ENCODE measurements around the gene KRT36. TPM values are rescaled to one million over a fixed set of nuclear protein-coding genes. Genes with fewer than 3 reads are reported as not detected.

KRT36 gene
- polyA plus RNA-seq, 3 donors from 2014 or later, result not detected

DNA sequence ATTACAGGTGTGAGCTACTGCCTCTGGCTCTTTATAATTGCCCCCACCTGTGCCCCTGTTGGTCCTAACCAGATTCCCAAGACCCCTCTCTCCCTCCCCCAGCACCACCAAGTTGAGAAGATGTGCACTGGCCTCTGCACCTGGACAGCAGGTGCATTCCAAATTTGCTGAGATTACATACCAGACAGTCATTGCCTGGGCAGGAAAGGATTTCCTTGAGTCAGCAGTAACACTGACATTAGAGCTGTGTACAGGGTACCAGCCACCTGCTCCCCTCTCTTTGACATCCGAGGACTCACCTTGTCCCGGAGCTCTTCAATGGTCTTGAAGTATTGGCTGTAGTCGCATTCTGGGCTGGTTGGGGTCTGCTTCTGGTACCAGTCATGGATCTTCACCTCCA lies 28.3 kb upstream of the KRT36 start:
- no peaks in the 10 kb centered on the region for H3K9me3 Mint-ChIP-seq
- no peak overlapping the region for H3K27ac Mint-ChIP-seq
- peaks cover 0 to 6% (median 0%) of the 10 kb centered on the region in 3 donors for H3K27me3 Mint-ChIP-seq (ENCODE audit: low read depth in 3 of 3)
- no peaks in the 10 kb centered on the region for H3K36me3 Mint-ChIP-seq
- no peak overlapping the region for H3K4me3 Mint-ChIP-seq
- no peak for DNase-seq
- H3K4me1 Mint-ChIP-seq, result no peaks in the 10 kb centered on the region

GRCh38 chr17:41516830-41517283 lies 27.1 kb upstream of the KRT36 start:
- H3K36me3 Mint-ChIP-seq, result no peaks in the 10 kb centered on the region

GRCh38 chr17:41516147-41516829 lies 26.6 kb upstream of the KRT36 start:
- Mint-ChIP-seq H3K4me1 (no peaks in the 10 kb centered on the region), H3K9me3 (no peaks in the 10 kb centered on the region), H3K4me3 (no peak overlapping the region), H3K27me3 (ENCODE audit: low read depth in 3 of 3) (peaks cover 2 to 8% (median 4%) of the 10 kb centered on the region in 3 donors), H3K27ac (no peak overlapping the region), H3K36me3 (no peaks in the 10 kb centered on the region)
- no peak for DNase-seq

More at GRCh38 chr17:41516830-41517283, 27.1 kb upstream of the KRT36 start:
- Mint-ChIP-seq H3K27me3 (ENCODE audit: low read depth in 3 of 3) (peaks cover 2 to 9% (median 4%) of the 10 kb centered on the region in 3 donors), H3K9me3 (no peaks in the 10 kb centered on the region), H3K27ac (no peak overlapping the region), H3K4me1 (no peaks in the 10 kb centered on the region), H3K4me3 (no peak overlapping the region)
- DNase-seq, result no peak

DNA sequence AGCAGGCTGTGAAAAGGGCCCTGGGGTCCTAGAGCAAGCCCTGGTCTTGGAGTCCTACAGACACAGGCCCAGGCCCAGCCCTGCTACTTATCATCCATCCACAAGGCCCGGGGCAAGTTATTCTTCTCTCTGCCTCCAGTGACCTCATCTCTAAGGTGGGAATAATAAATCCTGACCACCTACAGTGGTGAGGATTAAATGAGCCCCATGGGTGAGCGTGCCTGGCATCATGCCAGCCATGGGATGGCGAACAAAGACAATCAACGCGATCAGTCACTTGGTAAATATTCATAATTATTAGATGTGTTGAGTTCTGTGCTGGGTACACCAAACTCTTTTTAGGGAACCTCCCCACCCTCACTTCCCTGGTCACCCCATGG lies 23.4 kb upstream of the KRT36 start:
- H3K4me1 Mint-ChIP-seq, result no peaks in the 10 kb centered on the region
- no peak overlapping the region for H3K4me3 Mint-ChIP-seq
- no peak for DNase-seq
- H3K27me3 Mint-ChIP-seq (ENCODE audit: low read depth in 3 of 3), result peaks cover 2 to 7% (median 6%) of the 10 kb centered on the region in 3 donors
- no peaks in the 10 kb centered on the region for H3K36me3 Mint-ChIP-seq
- no peaks in the 10 kb centered on the region for H3K9me3 Mint-ChIP-seq
- no peak overlapping the region for H3K27ac Mint-ChIP-seq

- H3K4me3 Mint-ChIP-seq, result no peak overlapping the region
- no peak overlapping the region for H3K27ac Mint-ChIP-seq
- H3K4me1 Mint-ChIP-seq, result no peaks in the 10 kb centered on the region
- no peaks in the 10 kb centered on the region for H3K36me3 Mint-ChIP-seq
- no peak for DNase-seq
- H3K27me3 Mint-ChIP-seq (ENCODE audit: low read depth in 3 of 3), result peaks cover 2 to 7% (median 6%) of the 10 kb centered on the region in 3 donors
- no peaks in the 10 kb centered on the region for H3K9me3 Mint-ChIP-seq
Measured at GRCh38 chr17:41512546-41513167, 22.9 kb upstream of the KRT36 start.

GRCh38 chr17:41511716-41512115 lies 22.0 kb upstream of the KRT36 start:
- Mint-ChIP-seq H3K36me3 (no peaks in the 10 kb centered on the region), H3K4me3 (no peak overlapping the region), H3K27me3 (ENCODE audit: low read depth in 3 of 3) (peaks cover 2 to 7% (median 6%) of the 10 kb centered on the region in 3 donors), H3K4me1 (no peaks in the 10 kb centered on the region), H3K27ac (no peak overlapping the region), H3K9me3 (no peaks in the 10 kb centered on the region)
- DNase-seq, result no peak

DNA sequence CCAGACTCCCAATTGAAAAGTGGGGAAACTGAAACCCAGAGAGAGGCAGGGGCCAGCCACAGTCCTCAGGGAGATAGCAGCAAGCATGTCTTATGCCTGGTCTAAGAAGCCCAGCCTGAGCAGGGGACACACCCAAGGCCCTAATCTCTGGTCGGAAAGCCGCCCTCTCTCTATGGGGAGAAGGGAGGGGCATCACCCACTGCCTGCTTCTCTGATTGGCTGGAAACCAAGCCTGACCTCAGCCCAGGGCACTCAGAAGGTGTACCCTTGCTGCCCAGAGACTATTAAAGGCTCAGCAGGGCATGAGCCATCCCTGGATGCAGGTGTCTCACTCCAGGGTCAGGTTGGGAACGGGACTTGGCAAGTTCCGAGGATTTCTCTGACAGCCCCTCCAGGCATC lies 21.4 kb upstream of the KRT36 start:
- Mint-ChIP-seq H3K27ac (no peak overlapping the region), H3K4me1 (no peaks in the 10 kb centered on the region), H3K36me3 (no peaks in the 10 kb centered on the region), H3K9me3 (no peaks in the 10 kb centered on the region), H3K27me3 (ENCODE audit: low read depth in 3 of 3) (peaks cover 2 to 7% (median 6%) of the 10 kb centered on the region in 3 donors), H3K4me3 (no peak overlapping the region)
- DNase-seq, result no peak

DNA sequence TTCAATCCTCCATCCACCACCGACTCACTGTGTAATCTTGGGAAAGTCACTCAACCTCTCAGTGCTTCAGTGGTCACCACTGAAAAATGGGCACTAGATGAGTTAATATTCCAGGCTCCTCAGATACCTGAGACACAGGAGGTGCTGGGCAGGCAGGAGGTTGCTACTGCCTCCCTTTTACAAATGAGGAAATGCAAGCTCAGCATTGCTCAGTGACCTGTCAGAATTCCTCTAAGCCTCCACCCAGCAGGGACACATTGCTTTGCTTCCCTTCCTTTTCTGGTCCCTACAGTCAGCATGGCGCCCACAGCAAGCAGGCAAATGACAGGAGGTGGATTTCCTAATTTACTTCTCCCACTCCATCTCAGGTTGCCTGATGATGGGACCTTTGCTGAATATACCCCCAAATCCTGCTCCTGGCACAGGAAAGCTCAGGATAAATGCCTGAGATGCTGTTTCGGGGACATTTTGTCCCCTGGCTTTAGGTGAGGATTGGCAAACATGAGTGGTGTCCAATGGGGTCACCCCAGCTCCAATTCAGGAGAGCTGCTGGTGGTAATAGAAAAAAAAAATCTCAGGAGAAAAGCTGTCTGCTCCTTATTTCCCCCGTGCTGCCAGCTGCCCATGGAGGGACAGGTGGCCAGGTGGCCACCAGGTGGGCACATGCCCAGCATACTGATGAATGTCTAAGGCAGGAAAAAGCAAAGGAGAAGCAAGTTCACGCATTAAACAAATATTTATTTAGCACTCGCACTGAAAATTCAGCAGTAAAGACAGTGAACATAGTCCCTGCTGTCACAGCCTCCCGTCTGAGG lies 20.7 kb upstream of the KRT36 start:
- H3K9me3 Mint-ChIP-seq, result no peaks in the 10 kb centered on the region
- H3K36me3 Mint-ChIP-seq, result no peaks in the 10 kb centered on the region
- H3K4me3 Mint-ChIP-seq, result no peak overlapping the region
- no peak overlapping the region for H3K27ac Mint-ChIP-seq
- H3K27me3 Mint-ChIP-seq (ENCODE audit: low read depth in 3 of 3), result peaks cover 2 to 10% (median 6%) of the 10 kb centered on the region in 3 donors
- DNase-seq, result no peak
- no peaks in the 10 kb centered on the region for H3K4me1 Mint-ChIP-seq

DNA sequence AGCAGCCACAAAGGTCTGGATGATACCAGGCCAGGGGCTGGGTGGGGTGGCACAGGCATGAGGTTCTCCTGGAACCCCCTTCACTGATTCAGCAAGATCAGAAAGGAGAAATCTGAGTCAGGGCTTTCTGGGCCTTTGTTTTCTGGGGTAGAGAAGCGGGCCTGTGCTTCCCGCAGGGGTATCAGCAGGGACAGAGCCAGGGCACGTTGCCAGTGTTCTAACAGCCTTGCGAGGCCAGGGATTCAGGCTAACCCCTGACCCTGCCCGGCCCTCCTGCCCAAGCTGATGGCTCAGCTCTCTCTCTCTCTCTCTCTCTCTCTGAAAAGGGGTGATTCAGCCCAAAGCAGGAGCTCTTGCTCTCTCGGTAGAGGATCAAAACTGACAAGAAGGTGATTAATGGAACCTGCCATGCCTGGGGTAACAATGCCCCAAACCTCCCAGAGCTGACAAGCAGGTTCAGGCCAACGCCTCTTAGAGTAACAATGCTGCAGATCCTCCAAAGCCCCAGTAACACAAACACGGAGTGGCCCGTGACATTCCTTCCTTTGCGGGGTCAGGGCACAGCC lies 17.7 kb upstream of the KRT36 start:
- H3K27me3 Mint-ChIP-seq (ENCODE audit: low read depth in 3 of 3), result peaks cover 0 to 6% (median 4%) of the 10 kb centered on the region in 3 donors
- DNase-seq, result no peak
- no peaks in the 10 kb centered on the region for H3K9me3 Mint-ChIP-seq
- H3K4me1 Mint-ChIP-seq, result no peaks in the 10 kb centered on the region
- H3K4me3 Mint-ChIP-seq, result no peak overlapping the region
- H3K36me3 Mint-ChIP-seq, result no peaks in the 10 kb centered on the region
- H3K27ac Mint-ChIP-seq, result no peak overlapping the region

DNA sequence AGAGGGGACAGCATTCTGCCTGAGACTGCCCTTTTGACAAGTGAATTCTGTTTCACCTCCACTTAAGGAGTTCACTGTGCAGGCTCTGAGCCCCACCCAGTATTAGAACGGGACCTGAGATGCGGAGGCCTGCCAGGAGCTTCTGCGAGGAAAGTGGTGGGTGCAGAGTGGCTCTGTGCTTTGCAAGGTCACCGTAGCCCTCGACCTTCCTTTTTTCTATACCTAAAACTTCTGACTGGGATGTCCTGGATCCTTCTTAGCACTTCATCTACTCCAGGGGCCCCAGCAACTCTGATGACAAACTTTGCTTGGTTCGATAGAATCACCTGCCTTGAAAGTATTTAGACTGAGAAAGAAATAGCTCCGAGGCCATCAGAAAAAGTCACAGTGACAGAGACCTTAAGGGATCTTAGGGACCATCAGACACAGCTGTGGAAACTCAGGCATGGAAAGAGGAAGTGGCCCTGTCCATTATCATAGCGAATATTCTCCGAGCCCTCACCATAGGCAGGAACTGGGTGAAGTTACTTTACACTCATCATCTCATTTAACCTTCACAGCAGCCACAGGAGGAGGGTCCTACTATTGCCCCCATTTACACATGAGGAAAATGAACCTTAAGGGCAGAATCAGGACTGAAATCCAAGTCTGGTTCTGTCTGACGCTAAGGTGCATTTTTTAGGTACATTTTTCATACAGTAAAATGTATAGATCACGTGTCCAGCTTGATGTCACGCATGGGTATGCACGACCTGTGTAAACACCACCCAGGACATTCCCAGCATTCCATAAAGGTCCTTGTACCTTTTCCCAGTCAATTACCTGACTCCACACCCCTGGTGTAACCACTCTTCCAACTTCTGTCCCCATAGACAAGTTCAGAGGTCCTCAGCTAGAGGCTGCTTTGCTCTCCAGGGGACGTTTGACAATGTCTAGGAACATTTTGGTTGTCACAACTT lies 16.4 kb upstream of the KRT36 start:
- Mint-ChIP-seq H3K27ac (no peak overlapping the region), H3K4me1 (no peaks in the 10 kb centered on the region)

GRCh38 chr17:41505007-41505808 lies 15.5 kb upstream of the KRT36 start, which contains the start of gene KRT13:
Gene KRT13 (minus strand): TSS chr17:41505612. CDS start chr17:41505550, 62 bp downstream.
- Mint-ChIP-seq H3K27ac (no peak within 1 kb of the TSS), H3K4me3 (no peak within 1 kb of the TSS), H3K36me3 (no peaks in the 10 kb centered on the region), H3K9me3 (no peaks in the 10 kb centered on the region), H3K4me1 (no peaks in the 10 kb centered on the region), H3K27me3 (ENCODE audit: low read depth in 3 of 3) (peaks cover 0 to 5% (median 4%) of the 10 kb centered on the region in 3 donors)
- no peak for DNase-seq

More for the DNA sequence above, 16.4 kb upstream of the KRT36 start:
- H3K36me3 Mint-ChIP-seq, result no peaks in the 10 kb centered on the region
- H3K27me3 Mint-ChIP-seq (ENCODE audit: low read depth in 3 of 3), result peaks cover 0 to 6% (median 3%) of the 10 kb centered on the region in 3 donors
- H3K9me3 Mint-ChIP-seq, result no peaks in the 10 kb centered on the region
- no peak for DNase-seq
- H3K4me3 Mint-ChIP-seq, result no peak overlapping the region

DNA sequence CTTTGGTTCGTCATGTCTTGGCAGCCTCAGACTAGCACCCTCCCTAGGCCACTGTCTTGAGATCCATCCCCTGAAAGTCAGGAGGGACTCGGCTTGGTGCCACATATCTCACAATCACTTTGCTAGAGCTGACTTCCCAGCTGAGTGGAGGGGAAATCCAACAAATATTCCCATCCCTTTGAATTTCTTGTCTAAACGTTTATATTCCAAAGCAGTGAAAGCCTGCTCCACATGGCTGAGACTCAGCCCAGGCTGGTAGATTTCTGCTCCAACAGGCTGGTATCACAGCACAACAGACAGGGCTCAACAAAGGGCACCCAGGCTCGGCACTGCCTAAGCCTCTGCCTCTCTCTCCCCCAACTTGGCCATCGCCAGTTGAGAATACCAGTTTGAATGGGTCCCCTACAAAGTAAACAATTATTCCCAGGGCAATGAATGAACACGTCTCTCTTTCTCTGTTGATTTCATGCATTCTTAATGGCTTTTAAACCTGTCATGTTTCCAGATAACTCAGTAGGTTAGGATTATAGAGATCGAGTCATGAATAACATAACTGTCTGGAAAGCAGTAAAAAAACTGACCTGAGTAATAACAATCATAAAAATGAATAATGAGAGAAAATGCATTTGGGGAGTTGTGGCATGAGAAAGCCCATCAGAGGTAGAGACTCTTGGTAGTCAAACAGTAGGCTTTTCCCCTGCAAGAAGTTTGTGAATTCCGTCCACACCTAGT lies 14.7 kb upstream of the KRT36 start:
- Mint-ChIP-seq H3K9me3 (no peaks in the 10 kb centered on the region), H3K4me3 (no peak overlapping the region), H3K27me3 (ENCODE audit: low read depth in 3 of 3) (peaks cover 0 to 5% (median 4%) of the 10 kb centered on the region in 3 donors), H3K4me1 (no peaks in the 10 kb centered on the region), H3K36me3 (no peaks in the 10 kb centered on the region), H3K27ac (no peak overlapping the region)
- DNase-seq, result no peak
